MM.1S (cell line): ENCODE data around the gene LITAF.

Experiments
- DNase-seq: peaks from one replicate; pipeline ENCODE4 v3.0.0-alpha.2; 2015
- H2AFZ ChIP-seq: fragments of 300-600 bp; sonication (generic); 2 replicates; pipeline ENCODE4 v1.6.0; 2016; ENCODE audit warnings: antibody characterized with exemption, low read length
- H3F3A ChIP-seq: fragments of 300-600 bp; sonication (generic); 2 replicates; pipeline ENCODE4 v1.6.1; 2016; ENCODE audit warnings: mild to moderate bottlenecking, antibody characterized with exemption, low read length, moderate library complexity, mixed read lengths; ENCODE audit not compliant: insufficient read depth
- H3K27ac ChIP-seq: fragments of 300-600 bp; sonication (generic); 2 replicates; pipeline ENCODE4 v1.5.1; 2016; ENCODE audit warnings: mild to moderate bottlenecking, low read length
- H3K27me3 ChIP-seq: fragments of 300-600 bp; sonication (generic); replicated peaks from 2 replicates; pipeline ENCODE4 v1.6.0; 2016; ENCODE audit warnings: low read length; ENCODE audit not compliant: insufficient read depth
- H3K36me3 ChIP-seq: fragments of 300-600 bp; sonication (generic); replicated peaks from 2 replicates; pipeline ENCODE4 v1.6.1; 2016; ENCODE audit warnings: mild to moderate bottlenecking, low read length, mixed read lengths; ENCODE audit not compliant: insufficient read depth
- H3K4me1 ChIP-seq: fragments of 300-600 bp; sonication (generic); 2 replicates; pipeline ENCODE4 v1.6.1; 2016; ENCODE audit warnings: low read length, mixed read lengths
- H3K4me2 ChIP-seq: fragments of 300-600 bp; sonication (generic); 2 replicates; pipeline ENCODE4 v1.6.0; 2016; ENCODE audit warnings: low read depth, low read length
- H3K4me3 ChIP-seq: fragments of 300-600 bp; sonication (generic); 2 replicates; pipeline ENCODE4 v1.5.1; 2016; ENCODE audit warnings: low read length, mixed read lengths
- H3K79me2 ChIP-seq: fragments of 300-600 bp; sonication (generic); 2 replicates; pipeline ENCODE4 v1.6.1; 2016; ENCODE audit warnings: mixed run types, low read length, mixed read lengths
- H3K9ac ChIP-seq: fragments of 300-600 bp; sonication (generic); 2 replicates; pipeline ENCODE4 v1.6.1; 2016; ENCODE audit warnings: low read length, mixed read lengths
- H3K9me2 ChIP-seq: fragments of 300-600 bp; sonication (generic); replicated peaks from 2 replicates; pipeline ENCODE4 v1.6.1; 2016; ENCODE audit warnings: mild to moderate bottlenecking, low read length, mixed read lengths; ENCODE audit not compliant: insufficient read depth
- H3K9me3 ChIP-seq: fragments of 300-600 bp; sonication (generic); replicated peaks from 2 replicates; pipeline ENCODE4 v1.6.1; 2016; ENCODE audit warnings: mild to moderate bottlenecking, low read length, mixed read lengths; ENCODE audit not compliant: insufficient read depth
- H4K20me1 ChIP-seq: fragments of 300-600 bp; sonication (generic); 2 replicates; pipeline ENCODE4 v1.6.1; 2016; ENCODE audit warnings: mild to moderate bottlenecking, low read length, moderate library complexity, mixed read lengths; ENCODE audit not compliant: insufficient read depth
- EZH2 ChIP-seq: fragments of 300-600 bp; sonication (generic); optimal IDR thresholded peaks from 2 replicates; pipeline ENCODE3; 2017; ENCODE audit warnings: low read depth, mild to moderate bottlenecking, antibody characterized with exemption, low read length, mixed read lengths
- EZH2phosphoT487 ChIP-seq: fragments of 300-600 bp; sonication (generic); IDR thresholded peaks from 2 replicates; pipeline ENCODE4 v1.6.1; 2018; ENCODE audit warnings: antibody characterized with exemption, low read length
- TF ChIP-seq, protein P1 (sequence below): fragments of 300-600 bp; sonication (generic); IDR thresholded peaks from 2 replicates; pipeline ENCODE4 v1.5.1; 2016; ENCODE audit warnings: antibody characterized with exemption, low read length, mixed read lengths

LITAF gene

DNA sequence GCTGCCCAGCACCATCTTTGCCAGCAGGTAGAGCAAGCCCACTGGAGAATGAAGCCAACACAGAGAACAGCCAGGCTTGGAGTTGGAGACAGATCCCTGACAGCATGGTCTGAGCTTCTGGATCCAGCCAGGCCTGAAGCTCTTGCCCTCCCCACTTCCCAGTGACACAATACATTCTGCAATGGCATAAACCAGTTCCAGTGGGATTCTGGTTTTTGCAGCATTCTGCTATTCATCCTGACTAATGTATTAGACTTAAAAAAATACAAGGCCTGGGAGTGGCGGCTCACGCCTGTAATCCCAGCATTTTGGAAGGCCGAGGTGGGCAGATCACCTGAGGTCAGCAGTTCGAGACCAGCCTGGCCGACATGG, 40.6 kb upstream of the LITAF start:
- Histone ChIP-seq H3K4me3 (no peak overlapping the region), H3K4me1 (peaks cover 34% of the 10 kb centered on the region), H3K27me3 (no peaks in the 10 kb centered on the region), H3K9me3 (no peaks in the 10 kb centered on the region), H3F3A (peaks cover 15% of the 10 kb centered on the region), H4K20me1 (no peaks in the 10 kb centered on the region), H3K9ac (no peak overlapping the region), H3K4me2 (no peak overlapping the region), H3K36me3 (no peaks in the 10 kb centered on the region), H3K9me2 (no peaks in the 10 kb centered on the region), H2AFZ (no peak overlapping the region), H3K27ac (no peak overlapping the region), H3K79me2 (no peaks in the 10 kb centered on the region)
- no peak for DNase-seq
- TF ChIP-seq, protein P1, sequence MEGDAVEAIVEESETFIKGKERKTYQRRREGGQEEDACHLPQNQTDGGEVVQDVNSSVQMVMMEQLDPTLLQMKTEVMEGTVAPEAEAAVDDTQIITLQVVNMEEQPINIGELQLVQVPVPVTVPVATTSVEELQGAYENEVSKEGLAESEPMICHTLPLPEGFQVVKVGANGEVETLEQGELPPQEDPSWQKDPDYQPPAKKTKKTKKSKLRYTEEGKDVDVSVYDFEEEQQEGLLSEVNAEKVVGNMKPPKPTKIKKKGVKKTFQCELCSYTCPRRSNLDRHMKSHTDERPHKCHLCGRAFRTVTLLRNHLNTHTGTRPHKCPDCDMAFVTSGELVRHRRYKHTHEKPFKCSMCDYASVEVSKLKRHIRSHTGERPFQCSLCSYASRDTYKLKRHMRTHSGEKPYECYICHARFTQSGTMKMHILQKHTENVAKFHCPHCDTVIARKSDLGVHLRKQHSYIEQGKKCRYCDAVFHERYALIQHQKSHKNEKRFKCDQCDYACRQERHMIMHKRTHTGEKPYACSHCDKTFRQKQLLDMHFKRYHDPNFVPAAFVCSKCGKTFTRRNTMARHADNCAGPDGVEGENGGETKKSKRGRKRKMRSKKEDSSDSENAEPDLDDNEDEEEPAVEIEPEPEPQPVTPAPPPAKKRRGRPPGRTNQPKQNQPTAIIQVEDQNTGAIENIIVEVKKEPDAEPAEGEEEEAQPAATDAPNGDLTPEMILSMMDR: no peak
- TF ChIP-seq EZH2phosphoT487: no peak
- no peak for TF ChIP-seq EZH2

DNA sequence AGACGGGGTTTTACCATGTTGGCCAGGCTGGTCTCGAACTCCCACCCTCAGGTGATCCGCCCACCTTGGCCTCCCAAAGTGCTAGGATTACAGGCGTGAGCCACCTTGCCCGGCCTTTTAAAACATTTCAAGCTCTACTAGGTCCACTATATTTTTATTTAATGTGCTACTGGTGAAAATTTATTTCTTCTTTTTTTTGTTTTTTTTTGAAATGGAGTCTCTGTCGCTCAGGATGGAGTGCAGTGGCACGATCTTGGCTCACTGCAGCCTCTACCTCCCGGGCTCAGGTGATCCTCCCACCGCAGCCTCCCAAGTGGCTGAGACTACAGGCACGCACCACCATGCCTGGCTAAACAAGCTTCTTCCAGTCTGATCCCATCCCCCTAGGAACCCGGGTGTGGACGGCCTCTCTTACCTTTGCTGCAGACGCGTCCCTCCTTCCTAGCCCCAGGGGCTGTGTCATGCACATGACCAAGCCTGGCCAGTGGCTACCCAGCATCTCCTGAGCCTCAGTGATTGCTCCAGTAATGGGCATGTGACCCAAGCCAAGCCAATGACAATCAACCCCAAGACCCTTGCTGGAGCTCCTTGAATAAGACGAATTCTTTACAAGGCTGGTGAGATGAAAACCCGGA, 40.1 kb upstream of the LITAF start:
- Histone ChIP-seq H3K9ac (no peak overlapping the region), H2AFZ (no peak overlapping the region), H3K36me3 (no peaks in the 10 kb centered on the region), H3K4me1 (peaks cover 38% of the 10 kb centered on the region), H4K20me1 (no peaks in the 10 kb centered on the region), H3K9me2 (no peaks in the 10 kb centered on the region), H3F3A (peaks cover 19% of the 10 kb centered on the region), H3K79me2 (no peaks in the 10 kb centered on the region), H3K27ac (no peak overlapping the region), H3K27me3 (no peaks in the 10 kb centered on the region), H3K4me3 (no peak overlapping the region), H3K9me3 (no peaks in the 10 kb centered on the region), H3K4me2 (no peak overlapping the region)
- DNase-seq: no peak
- TF ChIP-seq EZH2phosphoT487 (no peak), EZH2 (no peak)
- TF ChIP-seq, protein P1: no peak

DNA sequence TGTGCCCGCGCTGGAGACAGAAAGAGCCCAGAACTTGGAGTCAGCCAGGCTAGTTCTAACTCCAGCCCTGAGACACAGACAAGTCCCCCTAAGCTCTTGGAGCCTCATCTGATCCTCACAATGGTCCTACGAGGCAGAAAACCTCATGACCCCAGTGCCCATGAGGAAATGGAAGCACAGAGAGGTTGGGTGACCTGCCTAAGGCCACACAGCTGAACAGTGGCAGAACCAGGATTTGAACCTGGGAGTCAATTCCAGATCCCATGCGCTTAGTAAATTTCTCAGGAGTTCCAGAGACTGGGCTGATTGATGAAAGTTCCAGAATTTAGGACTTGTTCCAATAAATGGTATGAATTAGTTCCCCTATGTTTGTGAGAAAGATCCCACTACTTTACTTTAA, 39.0 kb upstream of the LITAF start:
- H4K20me1 ChIP-seq: no peaks in the 10 kb centered on the region
- peaks cover 44% of the 10 kb centered on the region for H3K4me1 ChIP-seq
- no peak for TF ChIP-seq EZH2
- TF ChIP-seq, protein P1: no peak
- TF ChIP-seq EZH2phosphoT487: no peak
- no peak overlapping the region for H3K4me2 ChIP-seq
- H3K9ac ChIP-seq: no peak overlapping the region
- H3K9me3 ChIP-seq: no peaks in the 10 kb centered on the region
- peaks cover 23% of the 10 kb centered on the region for H3F3A ChIP-seq
- no peaks in the 10 kb centered on the region for H3K9me2 ChIP-seq
- no peaks in the 10 kb centered on the region for H3K27me3 ChIP-seq
- H3K36me3 ChIP-seq: no peaks in the 10 kb centered on the region
- H3K4me3 ChIP-seq: no peak overlapping the region
- H2AFZ ChIP-seq: no peak overlapping the region
- H3K79me2 ChIP-seq: no peaks in the 10 kb centered on the region
- H3K27ac ChIP-seq: no peak overlapping the region
- DNase-seq: no peak
